Right lobe of liver (tissue), 6 donors: ENCODE data around the gene C1QTNF7. TPM values are rescaled to one million over a fixed set of nuclear protein-coding genes. Genes with fewer than 3 reads are reported as not detected.

ENCODE experiments used
- ATAC-seq, 4 donors: fragments of 200-7000 bp; cut with Tn5 transposase; one replicate each; pipeline ENCODE4 v1.9.1; 2020; ENCODE audit warnings: mild to moderate bottlenecking in 4 of 4, moderate library complexity in 4 of 4
- DNase-seq, 3 donors: peaks; one replicate each; pipeline ENCODE4 v3.0.0-alpha.2; 2020
- H3K27ac ChIP-seq, 3 donors: fragments of 200-600 bp; one replicate each; pipeline ENCODE4 v1.8.0; 2022
- H3K27me3 ChIP-seq, 2 donors: fragments of 200-600 bp; one replicate each; pipeline ENCODE4 v1.8.0; 2022
- H3K36me3 ChIP-seq, 4 donors: fragments of 200-600 bp; sonication (generic) in 1 of 4; one replicate each; pipeline versions ENCODE4 v1.5.1 to v1.8.0; 2017 to 2022; ENCODE audit warnings: control low read depth in 1 of 4
- H3K4me1 ChIP-seq, 4 donors: fragments of 200-600 bp; sonication (generic) in 1 of 4; one replicate each; pipeline versions ENCODE4 v1.5.1 to v1.8.0; 2017 to 2022; ENCODE audit warnings: control low read depth in 1 of 4
- H3K4me3 ChIP-seq, 3 donors: fragments of 200-600 bp; one replicate each; pipeline ENCODE4 v1.8.0; 2022
- H3K9me3 ChIP-seq, 4 donors: fragments of 200-600 bp; sonication (generic) in 1 of 4; one replicate each; pipeline versions ENCODE4 v1.5.1 to v1.8.0; 2017 to 2022; ENCODE audit warnings: control low read depth in 1 of 4
- CTCF ChIP-seq, 4 donors: fragments of 200-600 bp in 3 of 4; fragments of 450-650 bp in 1 of 4; IDR thresholded peaks; one replicate each; pipeline versions ENCODE4 v1.5.1 to v1.8.0; 2016 to 2022; ENCODE audit warnings: antibody characterized with exemption in 4 of 4, mild to moderate bottlenecking in 2 of 4
- POLR2A ChIP-seq: fragments of 450-650 bp; IDR thresholded peaks from one replicate; pipeline ENCODE4 v1.6.1; 2017; ENCODE audit warnings: antibody characterized with exemption, mild to moderate bottlenecking
- WGBS: methylation state at CpG from one replicate; pipeline ENCODE4 v1.1.6; 2018; ENCODE audit warnings: low coverage, low lambda C conversion rate; ENCODE audit not compliant: insufficient coverage; ENCODE audit errors: missing lambda C conversion rate; 5-methylcytosine and 5-hydroxymethylcytosine counted together
- intact Hi-C, 2 donors: fragments of 100-400 bp; cut with DNase I; formaldehyde crosslinking; loops; one replicate each; pipeline versions ENCODE4 v1.11.2 to v1.14.1; 2022
- total RNA-seq, 6 experiments: library from RNA; depleted of rRNA in 2 of 6; stranded (reverse); fragments of >200 nt in 2 of 6; fragmentation: NEBNext Ultra II Directional in 3 of 6; extraction: Animal tissue kit (Norgen Biotek cat#: 25700) in 3 of 6; gene quantifications; one replicate each; pipeline versions ENCODE4 v1.1.0 to v1.2.4, GENCODE V29; 2016 to 2023
- donor health status: DM: no; HTN: yes; CAD: no.
- donor health status: DM: no; HTN: no; CAD: no.
- donor health status: DM: no; HTN: no; CAD: no.
- donor health status: DM: no; HTN: yes; CAD: no.
- donor health status: DM: no; HTN: yes; CAD: no.

C1QTNF7 gene
- total RNA-seq, 6 experiments from 2014 or later = 0.15 to 1.2 (median 0.27) TPM

GRCh38 chr4:15428611-15429010, 778 bp downstream of the C1QTNF7 start:
- no peak for TF ChIP-seq CTCF (IDR thresholded peaks at IDR 0.05)
- no peaks in the 10 kb centered on the region for H3K27me3 ChIP-seq
- no peak overlapping the region for H3K27ac ChIP-seq
- no peaks in the 10 kb centered on the region for H3K9me3 ChIP-seq
- H3K4me1 ChIP-seq = no peaks in the 10 kb centered on the region
- no peaks in the 10 kb centered on the region for H3K36me3 ChIP-seq
- peak in 1 of 4 donors; percentile 43 for ATAC-seq
- DNase-seq = no peak
- intact Hi-C loops = no loop called here
- no peak overlapping the region for H3K4me3 ChIP-seq
- WGBS = 0% methylated on average over 1 of the region's 1 CpG

GRCh38 chr4:15434091-15434490, 6.3 kb downstream of the C1QTNF7 start:
- no peak overlapping the region for H3K27ac ChIP-seq
- intact Hi-C loops = no loop called here
- no peaks in the 10 kb centered on the region for H3K36me3 ChIP-seq
- 64% methylated on average over 2 of the region's 2 CpGs for WGBS
- H3K4me3 ChIP-seq = no peak overlapping the region
- H3K9me3 ChIP-seq = no peaks in the 10 kb centered on the region
- no peak for TF ChIP-seq POLR2A
- no peak for TF ChIP-seq CTCF (IDR thresholded peaks at IDR 0.05)
- no peak for ATAC-seq
- DNase-seq = no peak
- no peaks in the 10 kb centered on the region for H3K27me3 ChIP-seq
- H3K4me1 ChIP-seq = no peaks in the 10 kb centered on the region

- Histone ChIP-seq H3K27ac (no peak overlapping the region), H3K4me1 (no peaks in the 10 kb centered on the region), H3K9me3 (no peaks in the 10 kb centered on the region), H3K4me3 (no peak overlapping the region), H3K27me3 (no peaks in the 10 kb centered on the region), H3K36me3 (no peaks in the 10 kb centered on the region)
- no peak for ATAC-seq
- no peak for DNase-seq
- no peak for TF ChIP-seq POLR2A
- no peak for TF ChIP-seq CTCF (IDR thresholded peaks at IDR 0.05)
- intact Hi-C loops = no loop called here
- WGBS = 72% methylated on average over 2 of the region's 2 CpGs
These were observed 6.8 kb downstream of the C1QTNF7 start for GRCh38 chr4:15434676-15435075.

GRCh38 chr4:15436513-15436912, 8.7 kb downstream of the C1QTNF7 start:
- WGBS = 4% methylated on average over 2 of the region's 2 CpGs
- DNase-seq = no peak
- Histone ChIP-seq H3K27me3 (no peaks in the 10 kb centered on the region), H3K9me3 (no peaks in the 10 kb centered on the region), H3K4me3 (no peak overlapping the region), H3K4me1 (no peaks in the 10 kb centered on the region), H3K27ac (no peak overlapping the region), H3K36me3 (no peaks in the 10 kb centered on the region)
- no peak for TF ChIP-seq CTCF (IDR thresholded peaks at IDR 0.05)
- no peak for TF ChIP-seq POLR2A
- intact Hi-C loops = no loop called here
- no peak for ATAC-seq

GRCh38 chr4:15438939-15439524, 11.2 kb downstream of the C1QTNF7 start:
- Histone ChIP-seq H3K36me3 (no peaks in the 10 kb centered on the region), H3K27ac (no peak overlapping the region), H3K4me1 (no peaks in the 10 kb centered on the region), H3K27me3 (no peaks in the 10 kb centered on the region), H3K4me3 (no peak overlapping the region), H3K9me3 (no peaks in the 10 kb centered on the region)
- DNase-seq (no peak), ATAC-seq (no peak)
- intact Hi-C loops = no loop called here
- no peak for TF ChIP-seq POLR2A
- TF ChIP-seq CTCF (IDR thresholded peaks at IDR 0.05) = no peak
- WGBS = 63% methylated on average over 2 of the region's 2 CpGs
